Panc1 (cell line): ENCODE results near the gene CLPTM1. TPM values are rescaled to one million over a fixed set of nuclear protein-coding genes. Genes with fewer than 3 reads are reported as not detected.

Experiments
- ATAC-seq: fragments of 200-7000 bp; cut with Tn5 transposase; 2 replicates; pipeline ENCODE4 v1.9.1; 2020; ENCODE audit warnings: mild to moderate bottlenecking, moderate library complexity
- BruUV-seq: library from RNA; stranded (reverse); fragments of 400-500 nt; replicated peaks from 2 replicates; lab custom pipeline; 2021; lab: Mats Ljungman, UMichigan
- CTCF ChIA-PET: fragments of 300-600 bp; sonication (Branson Sonifier 250); formaldehyde crosslinking; loops from one replicate; lab custom pipeline; 2022; ENCODE audit warnings: antibody characterized with exemption; lab: Charles Lee
- POLR2A ChIA-PET: fragments of 300-600 bp; sonication (Branson Sonifier 250); formaldehyde crosslinking; loops from one replicate; lab custom pipeline; 2022; ENCODE audit warnings: antibody characterized with exemption; lab: Charles Lee
- DNase-seq: peaks from one replicate; pipeline ENCODE4 v3.0.0-alpha.2; 2010; ENCODE audit warnings: low read depth, low spot score
- H3K27ac ChIP-seq: 2 replicates; pipeline ENCODE4 v1.5.1; 2011; ENCODE audit warnings: mild to moderate bottlenecking, low read length, inconsistent platforms
- H3K27me3 ChIP-seq: fragments of 200-500 bp; sonication (Bioruptor generic); 2 replicates; pipeline ENCODE4 v1.6.0; 2014; ENCODE audit warnings: low read length, inconsistent platforms; ENCODE audit not compliant: control insufficient read depth, insufficient read depth
- H3K36me3 ChIP-seq: fragments of 200-500 bp; sonication (Bioruptor generic); 2 replicates; pipeline ENCODE4 v1.5.1; 2014; ENCODE audit warnings: inconsistent platforms, mild to moderate bottlenecking, low read length, moderate library complexity; ENCODE audit not compliant: control insufficient read depth, insufficient read depth
- H3K4me1 ChIP-seq: 2 replicates; pipeline ENCODE4 v1.5.1; 2011; ENCODE audit warnings: inconsistent platforms, mild to moderate bottlenecking, low read length, moderate library complexity; ENCODE audit not compliant: control insufficient read depth, insufficient read depth
- H3K4me3 ChIP-seq, 2 experiments: 2 replicates each; pipeline ENCODE4 v1.5.1; 2011 to 2012; ENCODE audit warnings: low read depth in 2 of 2, low read length in 2 of 2, mild to moderate bottlenecking in 2 of 2, inconsistent platforms in 1 of 2, moderate library complexity in 1 of 2
- H3K9me3 ChIP-seq: fragments of 200-500 bp; sonication (Bioruptor generic); 2 replicates; pipeline ENCODE4 v1.5.1; 2014; ENCODE audit warnings: low read depth, mild to moderate bottlenecking, inconsistent platforms, low read length, moderate library complexity; ENCODE audit not compliant: control insufficient read depth, insufficient read depth
- POLR2AphosphoS5 ChIP-seq: IDR thresholded peaks from 2 replicates; pipeline ENCODE4 v1.6.1; 2012; ENCODE audit warnings: mild to moderate bottlenecking, low read depth, low read length, moderate library complexity
- SIN3A ChIP-seq: IDR thresholded peaks from 2 replicates; pipeline ENCODE4 v1.6.1; 2012; ENCODE audit warnings: low read depth, mild to moderate bottlenecking, low read length, moderate library complexity, borderline replicate concordance; ENCODE audit not compliant: insufficient read depth
- TCF7L2 ChIP-seq: IDR thresholded peaks from 2 replicates; pipeline ENCODE4 v1.6.1; 2011; ENCODE audit warnings: mild to moderate bottlenecking, low read depth, low read length, inconsistent platforms
- in situ Hi-C: cut with HindIII; loops from 2 replicates; pipeline ENCODE4 v1.10.0; 2016; ENCODE audit warnings: low sequenced_read_pairs, low pct_unique_long_range_greater_than_20kb
- intact Hi-C: fragments of 100-400 bp; cut with micrococcal nuclease; formaldehyde crosslinking; loops from one replicate; pipeline ENCODE4 v1.10.0; 2022; ENCODE audit not compliant: unreplicated experiment
- total RNA-seq: library from RNA; stranded (reverse); gene quantifications from one replicate; pipeline ENCODE4 v1.2.1, GENCODE V29; 2021; ENCODE audit not compliant: unreplicated experiment
- TF ChIP-seq, protein P1 (sequence below): fragments of 450-650 bp; IDR thresholded peaks from 2 replicates; pipeline ENCODE4 v1.5.1; 2017; ENCODE audit warnings: mild to moderate bottlenecking
- TF ChIP-seq, protein P2 (sequence below), 2 experiments: IDR thresholded peaks; 2 replicates each; pipeline ENCODE4 v1.6.1; 2011 to 2012; ENCODE audit warnings: low read depth in 2 of 2, control low read depth in 1 of 2, low read length in 1 of 2, mild to moderate bottlenecking in 1 of 2, moderate library complexity in 1 of 2; ENCODE audit not compliant: insufficient read depth in 1 of 2

CLPTM1 gene
- total RNA-seq, 1 experiment from 2014 or later: 98.4 TPM

DNA sequence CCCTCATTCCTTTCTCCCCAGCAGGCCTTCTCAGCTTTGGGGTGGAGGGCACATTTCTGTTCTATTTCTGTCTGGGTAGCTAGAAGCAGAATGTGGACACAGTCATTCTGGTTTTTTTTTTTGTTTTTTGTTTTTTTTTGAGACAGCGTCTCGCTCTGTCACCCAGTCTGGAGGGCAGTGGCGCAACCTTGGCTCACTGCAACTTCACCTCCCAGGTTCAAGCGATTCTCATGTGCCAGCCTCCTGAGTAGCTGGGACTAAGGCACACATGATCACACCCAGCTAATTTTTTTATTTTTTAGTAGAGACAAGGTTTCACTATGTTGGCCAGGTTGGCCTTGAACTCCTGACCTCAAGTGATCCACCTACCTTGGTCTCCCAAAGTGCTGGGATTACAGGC is 20.3 kb downstream of the CLPTM1 start:
- no TSS peak for BruUV-seq
- no peak for ATAC-seq

DNA sequence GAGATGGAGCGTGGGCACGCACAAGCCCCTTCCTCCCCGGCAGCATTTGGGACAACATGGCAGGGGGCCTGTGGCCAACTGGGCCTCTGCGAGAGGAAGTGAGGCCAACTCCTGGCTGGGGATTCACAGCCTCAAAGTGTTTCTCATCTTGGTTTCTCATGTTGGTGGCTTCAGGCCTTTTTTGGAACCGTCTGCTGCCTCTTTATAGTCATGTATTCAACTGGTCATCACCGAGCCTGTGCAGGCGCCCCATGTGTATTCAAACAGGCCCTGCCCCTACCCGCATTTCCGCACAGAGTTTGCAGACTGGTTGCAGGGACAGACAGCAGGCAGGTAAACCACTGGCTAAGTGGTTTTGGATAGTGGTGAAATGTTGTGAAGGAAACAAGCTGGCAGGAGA is 28.8 kb downstream of the CLPTM1 start:
- intact Hi-C loops: no loop called here
- no peak for ATAC-seq
- H3K36me3 ChIP-seq: no peaks in the 10 kb centered on the region; the same call in 1 of the 2 replicates
- no TSS peak for BruUV-seq
- TF ChIP-seq, protein P1, sequence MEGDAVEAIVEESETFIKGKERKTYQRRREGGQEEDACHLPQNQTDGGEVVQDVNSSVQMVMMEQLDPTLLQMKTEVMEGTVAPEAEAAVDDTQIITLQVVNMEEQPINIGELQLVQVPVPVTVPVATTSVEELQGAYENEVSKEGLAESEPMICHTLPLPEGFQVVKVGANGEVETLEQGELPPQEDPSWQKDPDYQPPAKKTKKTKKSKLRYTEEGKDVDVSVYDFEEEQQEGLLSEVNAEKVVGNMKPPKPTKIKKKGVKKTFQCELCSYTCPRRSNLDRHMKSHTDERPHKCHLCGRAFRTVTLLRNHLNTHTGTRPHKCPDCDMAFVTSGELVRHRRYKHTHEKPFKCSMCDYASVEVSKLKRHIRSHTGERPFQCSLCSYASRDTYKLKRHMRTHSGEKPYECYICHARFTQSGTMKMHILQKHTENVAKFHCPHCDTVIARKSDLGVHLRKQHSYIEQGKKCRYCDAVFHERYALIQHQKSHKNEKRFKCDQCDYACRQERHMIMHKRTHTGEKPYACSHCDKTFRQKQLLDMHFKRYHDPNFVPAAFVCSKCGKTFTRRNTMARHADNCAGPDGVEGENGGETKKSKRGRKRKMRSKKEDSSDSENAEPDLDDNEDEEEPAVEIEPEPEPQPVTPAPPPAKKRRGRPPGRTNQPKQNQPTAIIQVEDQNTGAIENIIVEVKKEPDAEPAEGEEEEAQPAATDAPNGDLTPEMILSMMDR: no peak
- TF ChIP-seq POLR2AphosphoS5: no peak
- TF ChIP-seq, protein P2, sequence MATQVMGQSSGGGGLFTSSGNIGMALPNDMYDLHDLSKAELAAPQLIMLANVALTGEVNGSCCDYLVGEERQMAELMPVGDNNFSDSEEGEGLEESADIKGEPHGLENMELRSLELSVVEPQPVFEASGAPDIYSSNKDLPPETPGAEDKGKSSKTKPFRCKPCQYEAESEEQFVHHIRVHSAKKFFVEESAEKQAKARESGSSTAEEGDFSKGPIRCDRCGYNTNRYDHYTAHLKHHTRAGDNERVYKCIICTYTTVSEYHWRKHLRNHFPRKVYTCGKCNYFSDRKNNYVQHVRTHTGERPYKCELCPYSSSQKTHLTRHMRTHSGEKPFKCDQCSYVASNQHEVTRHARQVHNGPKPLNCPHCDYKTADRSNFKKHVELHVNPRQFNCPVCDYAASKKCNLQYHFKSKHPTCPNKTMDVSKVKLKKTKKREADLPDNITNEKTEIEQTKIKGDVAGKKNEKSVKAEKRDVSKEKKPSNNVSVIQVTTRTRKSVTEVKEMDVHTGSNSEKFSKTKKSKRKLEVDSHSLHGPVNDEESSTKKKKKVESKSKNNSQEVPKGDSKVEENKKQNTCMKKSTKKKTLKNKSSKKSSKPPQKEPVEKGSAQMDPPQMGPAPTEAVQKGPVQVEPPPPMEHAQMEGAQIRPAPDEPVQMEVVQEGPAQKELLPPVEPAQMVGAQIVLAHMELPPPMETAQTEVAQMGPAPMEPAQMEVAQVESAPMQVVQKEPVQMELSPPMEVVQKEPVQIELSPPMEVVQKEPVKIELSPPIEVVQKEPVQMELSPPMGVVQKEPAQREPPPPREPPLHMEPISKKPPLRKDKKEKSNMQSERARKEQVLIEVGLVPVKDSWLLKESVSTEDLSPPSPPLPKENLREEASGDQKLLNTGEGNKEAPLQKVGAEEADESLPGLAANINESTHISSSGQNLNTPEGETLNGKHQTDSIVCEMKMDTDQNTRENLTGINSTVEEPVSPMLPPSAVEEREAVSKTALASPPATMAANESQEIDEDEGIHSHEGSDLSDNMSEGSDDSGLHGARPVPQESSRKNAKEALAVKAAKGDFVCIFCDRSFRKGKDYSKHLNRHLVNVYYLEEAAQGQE (IDR thresholded peaks at IDR 0.05; ENCODE audit: insufficient read depth in 1 of 2, low read depth in 2 of 2, low read length in 1 of 2): no peak
- no peak for TF ChIP-seq SIN3A
- TF ChIP-seq TCF7L2: no peak
- H3K27me3 ChIP-seq: no peaks in the 10 kb centered on the region
- no peaks in the 10 kb centered on the region for H3K4me1 ChIP-seq
- ChIA-PET POLR2A (interaction anchor here (0.6 kb wide), 1 partner anchor 490 kb away, joined by 3 read pairs; no protein-coding TSS in a partner anchor), CTCF (no interaction called here)
- H3K4me3 ChIP-seq: no peak overlapping the region
- H3K9me3 ChIP-seq: no peaks in the 10 kb centered on the region
- DNase-seq: no peak
- no peak overlapping the region for H3K27ac ChIP-seq
- in situ Hi-C loops: no loop called here

More for the DNA sequence above, 20.3 kb downstream of the CLPTM1 start:
- intact Hi-C loops (no loop called here), in situ Hi-C loops (no loop called here)
- Histone ChIP-seq H3K4me3 (no peak overlapping the region), H3K4me1 (no peaks in the 10 kb centered on the region), H3K36me3 (no peaks in the 10 kb centered on the region; the same call in 1 of the 2 replicates), H3K27ac (no peak overlapping the region), H3K9me3 (no peaks in the 10 kb centered on the region), H3K27me3 (no peaks in the 10 kb centered on the region)
- ChIA-PET CTCF (no interaction called here), POLR2A (no interaction called here)
- no peak for DNase-seq
- TF ChIP-seq, protein P1: no peak
- TF ChIP-seq SIN3A (no peak), POLR2AphosphoS5 (no peak), TCF7L2 (no peak)
- TF ChIP-seq, protein P2 (IDR thresholded peaks at IDR 0.05; ENCODE audit: insufficient read depth in 1 of 2, low read depth in 2 of 2, low read length in 1 of 2): no peak
